ENCODE measurements around the gene ARID1A.

ARID1A gene

DNA sequence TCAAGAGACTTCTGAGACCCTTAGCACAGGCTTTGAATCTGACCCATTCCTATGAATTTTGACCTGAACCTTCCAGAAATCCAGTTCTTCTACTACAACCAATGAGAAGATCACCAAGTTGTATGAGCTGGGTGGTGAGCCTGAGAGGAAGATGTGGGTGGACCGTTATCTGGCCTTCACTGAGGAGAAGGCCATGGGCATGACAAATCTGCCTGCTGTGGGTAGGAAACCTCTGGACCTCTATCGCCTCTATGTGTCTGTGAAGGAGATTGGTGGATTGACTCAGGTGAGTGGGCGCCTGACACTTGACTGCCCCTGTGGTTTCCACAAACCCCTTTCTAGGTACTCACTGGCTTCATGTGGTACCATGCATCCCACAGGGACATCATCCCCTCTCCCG is 71.9 kb downstream of the ARID1A start:
- DNase-seq, result no peak

- DNase-seq, result no peak
Measured at GRCh38 chr1:26768755-26769154, 72.9 kb downstream of the ARID1A start.

DNA sequence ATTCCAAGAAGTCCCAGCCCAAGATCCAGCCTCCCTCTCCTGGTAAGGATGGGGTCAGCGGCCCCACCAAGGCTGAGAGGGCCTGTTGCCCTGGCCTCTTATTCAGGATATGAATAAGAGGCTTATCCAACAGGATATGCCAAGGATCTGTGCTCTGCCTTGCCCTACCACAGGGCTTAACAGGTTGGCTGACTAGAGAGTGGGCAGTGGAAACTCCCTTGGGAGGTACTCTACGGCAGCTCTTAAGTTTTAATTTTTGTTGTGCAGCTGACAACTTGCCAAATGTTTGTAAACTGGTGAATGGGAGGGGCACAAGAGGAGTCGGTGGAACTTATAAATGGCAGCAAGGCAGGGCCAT is 75.4 kb downstream of the ARID1A start:
- no peak for DNase-seq

DNA sequence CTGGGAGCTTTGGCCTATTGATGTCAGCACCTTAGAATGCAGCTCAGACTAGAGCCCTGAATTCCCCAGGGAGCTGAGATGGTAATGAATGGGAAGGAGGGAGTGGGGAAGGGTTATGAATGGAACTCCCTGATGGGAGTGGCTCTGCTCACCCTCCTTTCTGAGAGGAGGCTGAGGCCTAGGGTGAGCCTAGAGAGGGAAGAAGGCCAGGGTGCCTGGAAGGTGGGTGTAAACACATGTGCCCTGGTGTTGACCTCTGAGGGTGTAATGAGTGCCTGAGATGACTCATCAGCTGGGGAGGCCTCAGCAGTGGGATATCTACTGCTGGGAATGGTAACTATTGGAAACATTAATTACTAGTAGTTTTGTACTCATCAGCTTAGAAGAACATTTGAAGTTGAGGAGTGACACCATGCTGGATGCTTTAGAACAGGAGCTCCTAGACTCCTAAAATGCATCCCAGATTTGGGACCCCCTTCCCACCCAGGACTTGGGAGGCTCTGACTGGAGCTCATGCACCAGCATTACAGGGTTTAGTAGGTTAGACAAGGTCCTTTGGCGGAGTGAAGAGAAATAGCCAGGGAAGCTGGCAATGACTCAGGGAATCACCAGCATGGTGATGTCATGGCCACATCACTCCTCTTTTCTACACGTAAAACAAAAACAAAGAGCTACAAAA is 76.0 kb downstream of the ARID1A start:
- no peak for DNase-seq

- DNase-seq, result no peak
Measured at GRCh38 chr1:26772687-26773086, 76.9 kb downstream of the ARID1A start.

GRCh38 chr1:26774462-26774861 is 78.6 kb downstream of the ARID1A start:
- DNase-seq, result no peak

DNA sequence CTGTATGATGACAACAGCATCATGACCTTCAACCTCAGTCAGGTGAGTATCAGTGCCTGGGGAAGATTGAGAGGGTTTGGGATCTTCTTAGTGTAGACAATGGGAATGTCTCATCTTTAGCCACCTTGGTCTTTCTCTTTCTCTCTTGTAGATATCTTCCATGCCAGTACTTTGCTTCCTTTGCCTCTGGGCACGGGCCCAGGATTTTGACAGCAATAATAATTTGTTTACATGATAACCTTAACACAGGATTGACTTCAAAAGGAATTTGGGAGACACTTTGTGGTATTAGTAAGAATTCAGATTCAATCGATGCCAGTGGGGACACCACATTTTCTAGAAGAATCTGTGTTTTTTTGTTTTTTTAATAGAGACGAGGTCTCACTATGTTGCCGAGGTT is 79.9 kb downstream of the ARID1A start:
- no peak for DNase-seq

DNA sequence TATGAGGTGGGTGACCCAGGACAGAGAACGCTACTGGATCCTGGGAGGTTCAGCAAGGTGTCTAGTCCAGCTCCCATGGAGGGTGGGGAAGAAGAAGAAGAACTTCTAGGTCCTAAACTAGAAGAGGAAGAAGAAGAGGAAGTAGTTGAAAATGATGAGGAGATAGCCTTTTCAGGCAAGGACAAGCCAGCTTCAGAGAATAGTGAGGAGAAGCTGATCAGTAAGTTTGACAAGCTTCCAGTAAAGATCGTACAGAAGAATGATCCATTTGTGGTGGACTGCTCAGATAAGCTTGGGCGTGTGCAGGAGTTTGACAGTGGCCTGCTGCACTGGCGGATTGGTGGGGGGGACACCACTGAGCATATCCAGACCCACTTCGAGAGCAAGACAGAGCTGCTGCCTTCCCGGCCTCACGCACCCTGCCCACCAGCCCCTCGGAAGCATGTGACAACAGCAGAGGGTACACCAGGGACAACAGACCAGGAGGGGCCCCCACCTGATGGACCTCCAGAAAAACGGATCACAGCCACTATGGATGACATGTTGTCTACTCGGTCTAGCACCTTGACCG is 83.4 kb downstream of the ARID1A start:
- no peak for DNase-seq

GRCh38 chr1:26780344-26780957 is 84.6 kb downstream of the ARID1A start:
- no peak for DNase-seq

DNA sequence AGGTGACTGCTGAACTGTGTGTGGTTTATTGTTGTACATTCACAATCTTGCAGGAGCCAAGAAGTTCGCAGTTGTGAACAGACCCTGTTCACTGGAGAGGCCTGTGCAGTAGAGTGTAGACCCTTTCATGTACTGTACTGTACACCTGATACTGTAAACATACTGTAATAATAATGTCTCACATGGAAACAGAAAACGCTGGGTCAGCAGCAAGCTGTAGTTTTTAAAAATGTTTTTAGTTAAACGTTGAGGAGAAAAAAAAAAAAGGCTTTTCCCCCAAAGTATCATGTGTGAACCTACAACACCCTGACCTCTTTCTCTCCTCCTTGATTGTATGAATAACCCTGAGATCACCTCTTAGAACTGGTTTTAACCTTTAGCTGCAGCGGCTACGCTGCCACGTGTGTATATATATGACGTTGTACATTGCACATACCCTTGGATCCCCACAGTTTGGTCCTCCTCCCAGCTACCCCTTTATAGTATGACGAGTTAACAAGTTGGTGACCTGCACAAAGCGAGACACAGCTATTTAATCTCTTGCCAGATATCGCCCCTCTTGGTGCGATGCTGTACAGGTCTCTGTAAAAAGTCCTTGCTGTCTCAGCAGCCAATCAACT is 85.5 kb downstream of the ARID1A start:
- no peak for DNase-seq

DNA sequence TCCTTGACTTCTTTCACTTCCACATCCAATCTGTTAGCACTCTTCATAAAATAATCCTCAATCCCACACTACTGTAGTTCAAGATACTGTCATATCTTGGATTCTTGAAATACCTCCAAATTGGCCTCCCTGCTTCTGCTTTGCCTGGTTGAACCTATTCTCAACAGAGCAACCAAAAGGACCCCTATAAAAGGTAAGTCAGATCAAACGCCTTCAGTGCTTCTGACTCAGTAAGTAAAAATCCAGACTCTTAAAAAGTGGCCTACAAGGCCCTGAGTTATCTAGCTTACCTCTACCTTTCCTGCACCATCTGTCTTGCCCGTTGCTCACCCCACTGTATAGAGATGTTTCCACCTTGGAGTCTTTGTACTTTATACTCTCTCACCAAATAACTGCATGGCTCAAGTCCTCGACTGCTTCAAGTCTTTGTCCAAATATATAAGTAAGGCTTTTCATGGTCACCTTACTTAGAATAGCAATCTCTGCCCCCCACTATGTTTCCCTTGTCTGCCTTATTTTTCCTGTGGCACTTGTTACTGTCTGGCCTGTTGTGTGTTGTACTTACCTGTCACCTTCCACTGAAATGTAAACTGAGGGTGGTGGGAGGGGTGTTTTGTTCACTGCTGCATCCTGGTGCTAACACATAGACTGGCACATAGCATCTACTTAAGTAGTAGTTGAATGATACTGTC is 86.9 kb downstream of the ARID1A start:
- no peak for DNase-seq

- no peak for DNase-seq
Measured at GRCh38 chr1:26783646-26784022, 87.8 kb downstream of the ARID1A start.

DNA sequence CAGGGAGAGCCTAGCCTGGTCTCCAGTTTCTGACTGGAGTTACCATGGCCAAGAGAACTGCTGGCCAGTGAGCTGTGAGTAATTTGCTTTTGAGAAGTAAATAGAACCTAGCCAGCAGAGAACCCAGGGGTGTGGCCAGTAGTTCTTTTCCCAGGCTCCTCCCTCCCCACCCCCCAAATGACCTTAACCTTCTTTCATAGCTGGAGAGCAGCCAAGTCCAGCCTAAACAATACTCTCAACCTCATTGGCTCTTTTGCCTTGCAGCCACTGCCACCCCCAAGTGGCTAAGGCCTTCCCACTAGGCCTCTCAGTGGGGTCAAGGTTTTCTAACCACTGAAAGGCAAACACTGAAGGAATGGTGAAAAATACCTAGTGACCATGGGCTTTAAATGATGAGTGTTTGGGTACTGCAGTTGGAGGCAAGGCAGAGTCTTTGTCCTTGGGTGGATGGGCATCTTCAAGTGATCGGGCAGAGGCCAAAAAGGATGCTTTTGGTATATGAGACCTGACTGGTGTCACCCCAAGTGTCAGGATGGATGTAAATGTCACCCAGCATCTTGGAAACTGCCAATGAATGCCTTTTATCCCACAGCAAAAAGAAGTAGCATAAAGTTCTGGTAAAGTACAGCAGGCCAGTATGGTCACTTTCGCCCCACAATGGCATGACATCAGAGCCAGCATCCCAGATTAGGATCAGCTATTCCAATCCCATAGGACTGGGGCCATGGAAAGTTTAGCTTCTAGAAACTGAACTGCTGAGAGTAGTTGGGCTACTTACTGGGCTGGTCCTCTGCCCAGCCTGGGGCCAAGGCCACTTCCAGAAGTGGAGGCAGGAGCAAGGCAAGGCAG is 88.4 kb downstream of the ARID1A start:
- no peak for DNase-seq

DNA sequence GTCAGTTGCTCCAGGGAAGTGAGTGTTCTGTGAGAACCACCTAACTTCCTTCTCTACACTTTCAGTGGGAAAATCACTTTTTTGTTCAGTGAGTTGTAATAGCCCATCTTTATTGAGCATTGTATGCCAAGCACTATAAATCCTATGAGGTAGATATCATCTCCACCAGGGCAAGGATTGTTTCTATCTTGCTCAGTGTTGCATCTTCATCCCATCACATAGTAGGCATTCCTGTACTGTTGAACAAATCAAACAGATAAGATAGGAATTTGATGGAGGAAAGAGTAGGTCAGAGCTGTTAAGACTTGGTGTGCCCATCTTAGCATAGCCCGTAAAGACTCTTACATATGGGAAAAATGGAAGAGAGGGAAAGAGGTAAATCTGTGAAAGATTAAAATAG is 89.1 kb downstream of the ARID1A start:
- no peak for DNase-seq

- DNase-seq, result peak in 1 of 2 donors; percentile 79
Measured at GRCh38 chr1:26785611-26786436, 90.0 kb downstream of the ARID1A start.

DNA sequence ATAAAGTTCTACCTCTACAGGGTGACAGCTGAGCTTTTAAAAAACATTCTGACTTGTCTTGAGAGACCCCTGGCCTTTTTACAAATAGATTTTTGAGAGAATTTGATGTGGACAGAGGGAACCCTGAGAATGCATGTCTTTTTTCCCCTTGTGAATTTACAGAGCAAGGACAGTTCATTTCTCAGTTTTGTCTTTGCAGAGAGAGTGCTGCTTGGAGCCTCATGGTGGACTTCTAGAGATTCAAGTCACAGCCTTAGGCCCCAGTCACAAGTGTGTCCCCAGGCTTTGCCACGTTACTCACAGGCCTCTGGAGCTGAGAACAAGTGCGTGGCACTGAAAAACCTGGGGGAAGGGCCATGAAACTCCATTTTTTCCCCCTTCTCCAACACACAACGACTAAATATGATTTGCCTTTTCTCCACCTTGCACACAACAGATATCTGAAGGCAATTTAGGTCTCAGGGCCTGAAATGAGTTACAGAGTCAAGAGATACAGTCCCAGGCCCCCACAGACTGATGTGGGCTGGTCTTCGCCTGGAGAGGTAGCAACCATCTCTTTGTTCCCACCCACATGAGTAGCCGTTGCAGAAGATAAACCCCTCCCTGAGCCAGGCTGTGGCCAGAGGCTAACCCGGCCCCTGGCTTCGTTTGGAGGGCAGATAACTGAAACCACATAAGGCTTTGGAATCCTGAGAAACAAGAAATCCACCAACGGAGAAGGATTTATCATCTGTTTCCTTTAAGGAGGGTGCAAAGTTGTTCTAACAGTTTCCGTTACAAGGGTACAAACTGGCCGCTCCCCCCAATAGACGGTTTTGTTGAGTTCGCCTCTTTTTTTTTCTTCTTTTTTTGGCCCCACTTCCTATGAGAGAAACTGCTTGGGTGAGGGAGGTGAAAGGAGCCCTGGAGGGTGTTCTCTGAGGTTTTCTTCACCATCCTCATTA is 90.9 kb downstream of the ARID1A start:
- DNase-seq, result no peak

DNA sequence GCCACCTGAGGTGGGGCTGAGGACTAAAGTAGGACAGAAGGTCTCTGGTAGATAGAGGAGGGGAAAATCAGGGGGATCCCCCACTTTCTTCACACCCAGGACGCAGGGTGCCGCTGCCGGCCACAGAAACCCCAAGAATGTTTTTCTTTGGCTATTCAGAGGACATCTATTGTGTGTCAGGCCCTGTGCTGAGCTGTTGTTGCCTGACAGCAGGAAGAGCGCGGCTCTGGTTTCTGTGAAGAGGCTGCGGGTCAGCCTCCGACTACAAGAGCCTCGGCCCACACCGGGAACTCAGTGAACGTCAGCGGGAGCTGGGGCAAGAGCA is 91.5 kb downstream of the ARID1A start:
- DNase-seq, result no peak

GRCh38 chr1:26787706-26788514 is 92.1 kb downstream of the ARID1A start, which contains the start of gene PIGV:
TSS of gene PIGV (plus strand) at chr1:26787950. CDS start at chr1:26790816, 2,866 bp downstream.
- peak; percentile 80 to 97 for DNase-seq

DNA sequence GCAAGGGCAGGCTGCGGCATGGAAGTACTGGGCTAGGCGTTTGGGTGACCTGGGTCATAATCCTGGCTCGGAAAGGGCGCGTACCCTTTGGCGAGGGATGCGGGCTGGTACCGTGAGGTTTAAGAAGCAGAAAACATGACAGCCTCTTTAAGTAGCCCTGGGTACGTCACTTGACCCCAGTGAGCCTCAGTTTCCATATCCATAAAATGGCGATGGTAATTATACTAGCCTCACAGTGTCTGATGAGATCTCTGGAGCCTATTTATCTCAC is 92.6 kb downstream of the ARID1A start:
- no peak for DNase-seq

Data from bone marrow (tissue), 2 donors.